ENCODE data around the gene LDLRAD1. TPM values are rescaled to one million over a fixed set of nuclear protein-coding genes. Genes with fewer than 3 reads are reported as not detected.

The LDLRAD1 gene
- total and polyA plus RNA-seq, 8 donors = 0.12 to 0.40 TPM; not detected in 6

DNA sequence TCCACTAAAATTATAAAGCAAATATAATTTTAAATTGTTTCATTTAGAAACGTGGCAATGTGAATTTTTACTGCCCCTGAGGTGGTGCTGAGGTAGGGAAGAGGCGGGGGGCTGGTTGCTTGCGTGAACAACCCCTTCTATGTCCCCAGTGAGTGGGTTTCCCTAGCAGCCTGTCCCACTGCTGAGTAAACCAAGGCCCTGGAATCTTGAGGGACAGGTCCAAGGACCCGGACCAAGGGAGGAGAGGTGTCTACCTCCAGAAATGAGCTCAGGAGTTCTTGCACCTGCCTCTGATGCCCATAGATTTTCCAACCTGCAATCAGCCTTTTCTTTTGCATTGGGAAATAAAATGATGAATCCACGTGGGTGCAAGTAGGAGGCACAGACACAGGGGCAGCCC is 649 bp upstream of the LDLRAD1 start:
- H3K9me3 ChIP-seq = no peaks in the 10 kb centered on the region
- no peaks in the 10 kb centered on the region for H3K36me3 ChIP-seq
- no peak overlapping the region for H3K27ac ChIP-seq
- DNase-seq = no peak
- peaks cover 0 to 15% (median 0%) of the 10 kb centered on the region in 3 donors for H3K27me3 ChIP-seq
- peaks cover 0 to 12% (median 7%) of the 10 kb centered on the region in 4 donors for H3K4me1 ChIP-seq
- 65 to 78% (median 75%) methylated on average over 5 of the region's 5 CpGs for WGBS, 5 donors
- TF ChIP-seq POLR2A (IDR thresholded peaks at IDR 0.05) (no peak), POLR2AphosphoS5 (IDR thresholded peaks at IDR 0.05) (no peak), EP300 (IDR thresholded peaks at IDR 0.05) (no peak)
- TF ChIP-seq, protein P1, sequence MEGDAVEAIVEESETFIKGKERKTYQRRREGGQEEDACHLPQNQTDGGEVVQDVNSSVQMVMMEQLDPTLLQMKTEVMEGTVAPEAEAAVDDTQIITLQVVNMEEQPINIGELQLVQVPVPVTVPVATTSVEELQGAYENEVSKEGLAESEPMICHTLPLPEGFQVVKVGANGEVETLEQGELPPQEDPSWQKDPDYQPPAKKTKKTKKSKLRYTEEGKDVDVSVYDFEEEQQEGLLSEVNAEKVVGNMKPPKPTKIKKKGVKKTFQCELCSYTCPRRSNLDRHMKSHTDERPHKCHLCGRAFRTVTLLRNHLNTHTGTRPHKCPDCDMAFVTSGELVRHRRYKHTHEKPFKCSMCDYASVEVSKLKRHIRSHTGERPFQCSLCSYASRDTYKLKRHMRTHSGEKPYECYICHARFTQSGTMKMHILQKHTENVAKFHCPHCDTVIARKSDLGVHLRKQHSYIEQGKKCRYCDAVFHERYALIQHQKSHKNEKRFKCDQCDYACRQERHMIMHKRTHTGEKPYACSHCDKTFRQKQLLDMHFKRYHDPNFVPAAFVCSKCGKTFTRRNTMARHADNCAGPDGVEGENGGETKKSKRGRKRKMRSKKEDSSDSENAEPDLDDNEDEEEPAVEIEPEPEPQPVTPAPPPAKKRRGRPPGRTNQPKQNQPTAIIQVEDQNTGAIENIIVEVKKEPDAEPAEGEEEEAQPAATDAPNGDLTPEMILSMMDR (IDR thresholded peaks at IDR 0.05) = no peak
- intact Hi-C loops (cut with DNase I; ENCODE audit: low total_unique reads) = no loop called here
- no peak overlapping the region for H3K4me3 ChIP-seq

DNA sequence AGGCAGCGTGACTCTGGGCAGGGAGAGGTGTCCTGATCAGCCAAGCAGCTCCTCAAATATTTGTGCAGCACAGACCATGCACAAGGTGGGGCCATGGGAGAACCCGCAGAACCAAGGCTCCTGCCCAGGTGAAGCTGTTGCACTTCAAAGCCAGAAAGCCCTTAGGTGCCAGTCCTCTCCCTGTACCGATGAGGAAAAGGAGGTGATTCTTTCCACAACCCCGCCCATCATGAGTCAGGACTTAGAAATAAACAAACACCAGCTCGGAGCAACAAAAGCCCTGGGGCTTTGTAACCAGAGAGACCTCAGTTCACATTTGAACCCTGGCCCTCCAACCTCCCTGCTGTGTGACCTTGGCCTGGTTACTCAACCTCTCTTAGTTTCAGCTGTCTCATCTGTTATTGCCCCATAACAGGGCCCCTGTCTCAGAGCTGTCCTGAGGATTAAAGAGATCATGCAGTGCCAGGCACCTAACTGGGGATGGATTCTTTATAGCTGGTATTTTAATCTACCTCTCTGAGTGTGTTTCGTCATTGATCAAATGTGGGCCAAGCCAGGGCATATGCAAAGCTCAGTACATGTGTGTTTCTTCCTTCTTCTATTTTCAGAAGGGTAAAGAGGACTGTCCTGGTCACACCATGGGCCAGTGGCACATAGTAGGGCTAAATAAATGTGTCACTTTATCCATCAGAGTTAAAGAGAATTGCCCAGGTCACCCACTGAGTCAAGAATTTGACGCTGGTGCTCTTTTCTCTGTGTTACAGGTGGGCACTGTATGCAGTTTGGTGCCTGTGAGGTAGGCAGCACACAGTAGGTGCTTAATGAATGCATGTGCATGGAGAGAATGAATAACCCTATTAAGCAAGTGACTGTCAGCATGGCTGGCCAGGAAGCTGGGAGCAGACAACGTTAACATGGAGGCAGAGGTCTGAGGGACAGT is 1.4 kb downstream of the LDLRAD1 start:
- H3K27ac ChIP-seq = peak overlapping the region; percentile 24 to 72 (median 58)
- TF ChIP-seq EP300 (IDR thresholded peaks at IDR 0.05) = no peak
- peak in 1 of 3 donors; percentile 12 for TF ChIP-seq POLR2AphosphoS5 (IDR thresholded peaks at IDR 0.05)
- peaks cover 0 to 31% (median 0%) of the 10 kb centered on the region in 3 donors for H3K27me3 ChIP-seq
- no peak overlapping the region for H3K4me3 ChIP-seq
- no peaks in the 10 kb centered on the region for H3K36me3 ChIP-seq
- WGBS, 5 donors = 33 to 56% (median 49%) methylated on average over 8 of the region's 8 CpGs
- H3K4me1 ChIP-seq = peaks cover 0 to 12% (median 7%) of the 10 kb centered on the region in 4 donors
- peak; percentile 71 to 79 for DNase-seq
- no peaks in the 10 kb centered on the region for H3K9me3 ChIP-seq
- intact Hi-C loops (cut with DNase I; ENCODE audit: low total_unique reads) = no loop called here

DNA sequence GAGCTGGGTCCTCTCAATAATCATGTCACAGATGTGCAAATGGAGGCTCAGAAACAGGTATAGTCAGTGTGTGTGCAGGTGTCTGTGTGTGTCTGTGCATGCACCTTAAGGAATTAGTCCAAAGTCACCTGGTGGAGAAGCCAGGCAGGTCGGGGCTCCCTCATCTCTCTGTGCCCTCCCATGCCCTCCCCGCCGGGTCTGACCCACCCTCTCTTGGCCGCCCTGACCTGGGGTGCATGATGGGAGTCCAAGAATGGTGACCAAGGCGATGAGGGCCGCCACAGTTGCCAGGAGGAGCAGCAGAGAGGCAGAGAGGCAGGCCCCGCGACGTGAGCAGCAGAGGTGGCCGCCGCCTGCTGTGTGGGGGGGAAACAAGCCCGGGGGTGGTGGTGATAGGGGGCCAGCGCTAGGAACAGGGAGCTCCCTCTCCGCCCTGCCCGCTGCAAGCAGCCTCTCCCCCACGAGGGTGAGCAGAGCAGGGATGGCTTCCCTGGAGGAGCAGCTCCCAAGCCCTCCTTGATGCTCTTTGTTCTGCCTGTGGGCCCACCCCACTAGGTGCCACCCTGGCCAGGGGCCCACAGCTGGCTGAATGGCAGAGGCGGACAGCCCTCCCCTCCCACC is 3.9 kb downstream of the LDLRAD1 start:
- WGBS, 5 donors = 56 to 66% (median 59%) methylated on average over 8 to 17 of the region's 17 CpGs
- H3K27ac ChIP-seq = no peak overlapping the region
- no peaks in the 10 kb centered on the region for H3K36me3 ChIP-seq
- H3K4me3 ChIP-seq = no peak overlapping the region
- no peak for DNase-seq
- no peaks in the 10 kb centered on the region for H3K9me3 ChIP-seq
- peaks cover 0 to 46% (median 0%) of the 10 kb centered on the region in 3 donors for H3K27me3 ChIP-seq
- peaks cover 0 to 12% (median 7%) of the 10 kb centered on the region in 4 donors for H3K4me1 ChIP-seq
- TF ChIP-seq EP300 (IDR thresholded peaks at IDR 0.05) (no peak), POLR2A (IDR thresholded peaks at IDR 0.05) (no peak), POLR2AphosphoS5 (IDR thresholded peaks at IDR 0.05) (no peak)
- TF ChIP-seq, protein P1 (IDR thresholded peaks at IDR 0.05) = no peak
- intact Hi-C loops (cut with DNase I; ENCODE audit: low total_unique reads) = no loop called here

DNA sequence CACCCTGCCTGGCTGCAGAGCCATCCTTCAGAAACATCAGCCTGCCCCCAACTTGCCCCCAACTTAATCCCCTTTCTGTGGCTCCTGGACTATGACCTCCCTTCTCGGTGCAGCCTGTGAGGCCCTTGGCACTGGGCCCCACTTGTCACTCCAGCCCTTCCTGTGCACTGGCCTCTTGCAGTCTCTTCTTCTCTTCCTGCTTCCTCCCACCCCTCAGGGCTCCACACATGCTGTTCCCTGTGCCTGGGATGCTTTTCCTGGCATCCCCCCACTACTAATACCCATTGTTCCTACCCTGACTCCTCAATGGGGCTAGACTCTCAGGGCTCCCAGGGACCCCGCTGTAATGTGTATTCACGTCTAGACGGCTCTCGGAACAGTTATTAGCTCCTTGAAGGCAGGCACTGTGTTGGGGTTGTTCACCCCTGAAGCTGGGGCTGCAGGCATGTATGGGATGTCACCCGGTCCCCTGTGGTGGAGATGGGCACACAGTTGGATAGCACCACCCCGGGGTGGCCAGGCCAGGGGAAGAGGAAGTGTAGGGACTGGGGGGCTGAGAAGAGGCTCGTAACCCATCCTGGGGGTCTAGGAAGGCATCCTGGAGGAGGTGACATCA is 4.5 kb downstream of the LDLRAD1 start:
- TF ChIP-seq EP300 (IDR thresholded peaks at IDR 0.05) = no peak
- no peak for TF ChIP-seq POLR2AphosphoS5 (IDR thresholded peaks at IDR 0.05)
- no peak for TF ChIP-seq POLR2A (IDR thresholded peaks at IDR 0.05)
- no peak for DNase-seq
- no peak overlapping the region for H3K27ac ChIP-seq
- intact Hi-C loops (cut with DNase I; ENCODE audit: low total_unique reads) = no loop called here
- no peaks in the 10 kb centered on the region for H3K9me3 ChIP-seq
- WGBS, 5 donors = 75 to 89% (median 80%) methylated on average over 7 to 8 of the region's 8 CpGs
- no peaks in the 10 kb centered on the region for H3K36me3 ChIP-seq
- H3K4me3 ChIP-seq = no peak overlapping the region
- peaks cover 0 to 49% (median 0%) of the 10 kb centered on the region in 3 donors for H3K27me3 ChIP-seq
- peaks cover 0 to 12% (median 7%) of the 10 kb centered on the region in 4 donors for H3K4me1 ChIP-seq

DNA sequence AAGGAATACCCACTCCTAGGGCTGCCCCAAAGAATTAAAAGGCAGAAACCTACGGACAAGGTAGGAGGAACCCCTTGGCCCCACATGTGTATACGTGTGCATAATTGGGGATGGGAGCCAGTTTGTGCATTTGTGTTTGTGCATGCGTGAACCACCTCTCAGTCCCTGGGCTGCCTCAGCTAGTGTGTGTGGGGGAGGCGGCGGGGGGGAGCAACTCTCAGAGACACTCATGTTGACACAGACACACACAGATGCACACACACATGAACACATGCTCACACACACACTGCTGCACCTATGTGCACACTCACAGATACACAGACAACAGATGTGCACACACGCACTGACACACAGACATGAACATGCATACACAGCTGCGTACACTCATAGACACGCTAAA is 5.1 kb downstream of the LDLRAD1 start:
- TF ChIP-seq POLR2A (IDR thresholded peaks at IDR 0.05) (no peak), EP300 (IDR thresholded peaks at IDR 0.05) (no peak)
- DNase-seq = no peak
- no peaks in the 10 kb centered on the region for H3K9me3 ChIP-seq

More for the DNA sequence above, 5.1 kb downstream of the LDLRAD1 start:
- Histone ChIP-seq H3K36me3 (no peaks in the 10 kb centered on the region), H3K4me1 (peaks cover 0 to 8% (median 7%) of the 10 kb centered on the region in 4 donors), H3K27me3 (peaks cover 0 to 52% (median 0%) of the 10 kb centered on the region in 3 donors), H3K4me3 (no peak overlapping the region), H3K27ac (no peak overlapping the region)
- intact Hi-C loops (cut with DNase I; ENCODE audit: low total_unique reads) = no loop called here
- 83 to 90% (median 85%) methylated on average over 8 of the region's 8 CpGs for WGBS, 5 donors

Data from stomach (tissue), 9 donors.